HEK293 (cell line): Measurements from ENCODE around the gene CCDC12.

Experiments used
- CTCF ChIP-seq: fragments of 450-650 bp; formaldehyde crosslinking; IDR thresholded peaks from 2 replicates; pipeline ENCODE4 v1.5.1; 2016; ENCODE audit warnings: missing biosample characterization, missing genetic modification characterization
- MYNN ChIP-seq: fragments of 450-650 bp; formaldehyde crosslinking; IDR thresholded peaks from 2 replicates; pipeline ENCODE4 v1.5.1; 2016; ENCODE audit warnings: missing biosample characterization, missing genetic modification characterization, borderline replicate concordance
- ZBTB17 ChIP-seq: fragments of 450-650 bp; formaldehyde crosslinking; IDR thresholded peaks from 2 replicates; pipeline ENCODE4 v1.5.1; 2016; ENCODE audit warnings: missing biosample characterization, missing genetic modification characterization
- ZNF350 ChIP-seq: fragments of 450-650 bp; formaldehyde crosslinking; IDR thresholded peaks from 2 replicates; pipeline ENCODE4 v1.5.0; 2017; ENCODE audit warnings: missing biosample characterization, mild to moderate bottlenecking, missing genetic modification characterization

- TF ChIP-seq ZBTB17 (tag by site-specific recombination) = no peak
- no peak for TF ChIP-seq CTCF (tag by site-specific recombination)
- no peak for TF ChIP-seq MYNN (tag by site-specific recombination)
- no peak for TF ChIP-seq ZNF350
These were observed 42.5 kb downstream of the CCDC12 start for GRCh38 chr3:46934072-46934471.
